ENCODE data around the gene ZDHHC1.
"Not testable (repeated sequence)": the region's sequence is repeated elsewhere in the genome, so short reads cannot be mapped to it uniquely, and the experiment has no call there.

The ZDHHC1 gene

GRCh38 chr16:67364600-67365235 is 51.6 kb downstream of the ZDHHC1 start:
- Histone ChIP-seq H3K9ac (peak overlapping the region in 4 of 11 experiments; percentile 36 to 63 (median 52); a peak in 6 of 22 replicates), H3K4me1 (peaks cover 7 to 34% (median 18%) of the 10 kb centered on the region in 10 experiments; a peak in 17 of 20 replicates), H3K9me3 (replicated peaks in 1 of 11) (peaks cover 0 to 8% (median 2%) of the 10 kb centered on the region in 11 experiments; a peak in 11 of 22 replicates), H4K20me1 (no peaks in the 10 kb centered on the region), H3K36me3 (no peaks in the 10 kb centered on the region), H3K4me2 (peak overlapping the region; percentile 6 to 77 (median 46); a peak in 16 of 22 replicates), H3K27ac (peak overlapping the region in 7 of 11 experiments; percentile 18 to 79 (median 54); a peak in 11 of 22 replicates), H3K4me3 (peak overlapping the region in 1 of 10 experiments; percentile 16; a peak in 1 of 20 replicates), H3K27me3 (no peaks in the 10 kb centered on the region)
- TF ChIP-seq Cebpa-rat (IDR thresholded peaks at IDR 0.05) = no peak

- H3K27me3 ChIP-seq = no peaks in the 10 kb centered on the region
- no peak overlapping the region for H3K27ac ChIP-seq
- H4K20me1 ChIP-seq = no peaks in the 10 kb centered on the region
- H3K9ac ChIP-seq = no peak overlapping the region
- H3K36me3 ChIP-seq = no peaks in the 10 kb centered on the region
- TF ChIP-seq Cebpa-rat (IDR thresholded peaks at IDR 0.05) = no peak
- no peak overlapping the region for H3K4me3 ChIP-seq
- no peaks in the 10 kb centered on the region for H3K9me3 ChIP-seq (replicated peaks in 1 of 11)
- H3K4me2 ChIP-seq = no peak overlapping the region
- peaks cover 7 to 31% (median 16%) of the 10 kb centered on the region in 10 experiments; a peak in 17 of 20 replicates for H3K4me1 ChIP-seq
Measured at GRCh38 chr16:67361038-67361437, 55.2 kb downstream of the ZDHHC1 start.

- H3K4me1 ChIP-seq = peaks cover under 1 to 19% (median 5%) of the 10 kb centered on the region in 10 experiments; a peak in 16 of 20 replicates
- H3K27ac ChIP-seq; H3K36me3 ChIP-seq; H3K9ac ChIP-seq; H3K4me3 ChIP-seq; H4K20me1 ChIP-seq; H3K27me3 ChIP-seq; H3K9me3 ChIP-seq (replicated peaks in 1 of 11); H3K4me2 ChIP-seq: not testable (repeated sequence)
Measured at GRCh38 chr16:67359540-67360269, 56.6 kb downstream of the ZDHHC1 start.

DNA sequence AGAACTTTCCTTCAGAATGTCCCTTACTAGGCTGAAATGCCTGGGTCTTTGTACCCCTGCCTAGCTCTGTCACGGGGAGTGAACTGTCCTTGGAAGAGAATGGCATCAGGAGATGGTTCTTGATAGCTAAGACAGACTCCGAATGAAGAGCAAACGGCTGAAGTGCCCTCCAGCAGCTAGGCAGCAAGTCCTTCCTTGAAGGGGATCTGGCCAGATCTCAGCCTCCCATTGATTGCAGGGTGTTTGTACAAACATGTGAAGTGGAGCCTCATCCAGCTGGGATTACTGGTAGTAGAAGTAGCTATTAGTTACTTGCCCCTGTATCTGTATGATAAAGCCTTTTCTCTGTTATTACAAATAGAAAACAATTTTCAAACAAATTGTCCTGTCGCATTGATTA is 58.7 kb downstream of the ZDHHC1 start:
- Histone ChIP-seq H3K27ac (no peak overlapping the region), H3K4me1 (peaks cover 0 to 6% (median 0%) of the 10 kb centered on the region in 10 experiments; a peak in 1 of 20 replicates), H3K4me3 (no peak overlapping the region), H3K4me2 (no peak overlapping the region), H3K36me3 (no peaks in the 10 kb centered on the region), H3K27me3 (no peaks in the 10 kb centered on the region), H3K9ac (no peak overlapping the region), H3K9me3 (replicated peaks in 1 of 11) (no peaks in the 10 kb centered on the region), H4K20me1 (no peaks in the 10 kb centered on the region)
- no peak for TF ChIP-seq Cebpa-rat (IDR thresholded peaks at IDR 0.05)

GRCh38 chr16:67356396-67356795 is 59.9 kb downstream of the ZDHHC1 start:
- Histone ChIP-seq H3K36me3 (no peaks in the 10 kb centered on the region), H3K4me2 (no peak overlapping the region), H3K9me3 (replicated peaks in 1 of 11) (no peaks in the 10 kb centered on the region), H3K4me1 (peaks cover 0 to 6% (median 0%) of the 10 kb centered on the region in 10 experiments; a peak in 2 of 20 replicates), H3K9ac (no peak overlapping the region), H3K27ac (no peak overlapping the region), H4K20me1 (no peaks in the 10 kb centered on the region), H3K27me3 (no peaks in the 10 kb centered on the region), H3K4me3 (no peak overlapping the region)
- TF ChIP-seq Cebpa-rat (IDR thresholded peaks at IDR 0.05) = no peak

DNA sequence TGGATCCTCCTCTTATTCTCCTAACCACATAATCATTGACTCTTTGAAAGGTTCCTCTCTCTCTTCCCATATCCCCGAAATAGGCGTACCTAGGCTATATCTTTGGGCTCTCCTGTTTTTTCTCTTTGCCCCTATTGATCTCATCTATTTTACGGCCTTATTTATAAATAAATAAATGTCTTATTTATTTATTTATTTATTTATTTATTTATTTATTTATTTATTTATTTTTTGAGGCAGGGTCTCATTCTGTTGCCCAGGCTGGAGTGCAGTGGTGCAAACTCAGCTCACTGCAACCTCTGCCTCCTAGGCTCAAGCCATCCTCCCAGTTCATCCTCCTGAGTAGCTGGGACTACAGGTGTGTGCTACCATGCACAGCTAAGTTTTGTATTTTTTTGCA is 63.8 kb downstream of the ZDHHC1 start:
- not testable (repeated sequence) for H3K27me3 ChIP-seq; H3K4me2 ChIP-seq; H3K9me3 ChIP-seq (replicated peaks in 1 of 11); H3K4me1 ChIP-seq; H4K20me1 ChIP-seq; H3K4me3 ChIP-seq; H3K9ac ChIP-seq; H3K27ac ChIP-seq; H3K36me3 ChIP-seq

DNA sequence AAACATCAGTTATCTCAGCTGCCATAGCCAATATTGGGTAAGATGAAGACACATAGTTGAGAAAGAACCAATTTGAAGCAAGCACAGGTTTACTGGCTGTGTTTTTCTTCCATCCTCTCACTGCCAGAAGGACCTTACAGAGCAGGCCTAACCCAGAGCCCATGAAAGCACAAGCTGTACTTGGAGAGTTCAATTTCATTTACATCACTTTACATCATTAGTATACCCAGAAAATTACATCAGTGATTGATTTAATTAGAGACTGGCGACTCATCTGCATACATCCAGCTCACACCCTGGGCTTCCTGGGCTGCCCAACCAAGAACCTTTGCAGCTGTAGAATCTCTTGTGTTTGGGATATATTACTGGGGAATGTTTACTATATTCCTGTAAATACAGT is 66.0 kb downstream of the ZDHHC1 start:
- no peak overlapping the region for H3K9ac ChIP-seq
- no peaks in the 10 kb centered on the region for H3K36me3 ChIP-seq
- H3K27me3 ChIP-seq = no peaks in the 10 kb centered on the region
- no peak for TF ChIP-seq Cebpa-rat (IDR thresholded peaks at IDR 0.05)
- H3K4me3 ChIP-seq = no peak overlapping the region
- H3K27ac ChIP-seq = no peak overlapping the region
- no peaks in the 10 kb centered on the region for H4K20me1 ChIP-seq
- H3K9me3 ChIP-seq (replicated peaks in 1 of 11) = no peaks in the 10 kb centered on the region
- H3K4me2 ChIP-seq = no peak overlapping the region
- peaks cover 0 to 6% (median 0%) of the 10 kb centered on the region in 10 experiments; a peak in 3 of 20 replicates for H3K4me1 ChIP-seq

DNA sequence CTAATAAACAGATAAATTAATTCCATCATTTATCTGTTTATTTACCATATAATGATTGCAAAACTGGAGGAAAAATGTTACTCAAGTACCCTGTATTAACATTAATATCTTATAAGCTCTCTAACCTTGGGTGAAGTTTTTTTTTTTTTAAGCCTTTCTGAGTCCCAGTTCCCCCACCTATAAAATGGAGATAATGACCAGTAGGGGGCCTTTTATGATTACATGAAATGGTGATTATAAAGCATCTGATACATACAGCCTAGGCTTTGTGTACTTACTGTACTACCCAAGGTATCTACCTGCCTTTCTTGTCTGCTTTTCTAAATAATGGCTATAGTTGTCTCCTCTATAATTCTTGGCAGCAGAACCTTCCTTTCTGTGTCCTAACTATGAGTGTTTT is 67.1 kb downstream of the ZDHHC1 start:
- Histone ChIP-seq H3K4me3 (no peak overlapping the region), H3K27ac (no peak overlapping the region), H3K9ac (no peak overlapping the region), H3K36me3 (no peaks in the 10 kb centered on the region), H3K4me1 (peaks cover 0 to 6% (median 0%) of the 10 kb centered on the region in 10 experiments; a peak in 3 of 20 replicates), H3K9me3 (replicated peaks in 1 of 11) (no peaks in the 10 kb centered on the region), H3K27me3 (no peaks in the 10 kb centered on the region), H4K20me1 (no peaks in the 10 kb centered on the region), H3K4me2 (no peak overlapping the region)
- no peak for TF ChIP-seq Cebpa-rat (IDR thresholded peaks at IDR 0.05)

GRCh38 chr16:67346341-67346740 is 69.9 kb downstream of the ZDHHC1 start:
- H3K27me3 ChIP-seq = no peaks in the 10 kb centered on the region
- peaks cover 0 to 6% (median 0%) of the 10 kb centered on the region in 10 experiments; a peak in 3 of 20 replicates for H3K4me1 ChIP-seq
- no peak for TF ChIP-seq Cebpa-rat (IDR thresholded peaks at IDR 0.05)
- H3K4me3 ChIP-seq = no peak overlapping the region
- H3K4me2 ChIP-seq = no peak overlapping the region
- no peak overlapping the region for H3K27ac ChIP-seq
- no peaks in the 10 kb centered on the region for H3K9me3 ChIP-seq (replicated peaks in 1 of 11)
- no peak overlapping the region for H3K9ac ChIP-seq
- no peaks in the 10 kb centered on the region for H4K20me1 ChIP-seq
- H3K36me3 ChIP-seq = no peaks in the 10 kb centered on the region

Measured in BLaER1 treated with 17β-estradiol and CSF1 and Interleukin-3, amounts not matched to agents 10 nM and 100 nM (cell line).